ENCODE measurements around the gene PPIA.
"Not testable (repeated sequence)": the region's sequence is repeated elsewhere in the genome, so short reads cannot be mapped to it uniquely, and the experiment has no call there.

Gene PPIA

GRCh38 chr7:44764665-44765578 is 31.6 kb upstream of the PPIA start:
- DNase-seq = no peak

DNA sequence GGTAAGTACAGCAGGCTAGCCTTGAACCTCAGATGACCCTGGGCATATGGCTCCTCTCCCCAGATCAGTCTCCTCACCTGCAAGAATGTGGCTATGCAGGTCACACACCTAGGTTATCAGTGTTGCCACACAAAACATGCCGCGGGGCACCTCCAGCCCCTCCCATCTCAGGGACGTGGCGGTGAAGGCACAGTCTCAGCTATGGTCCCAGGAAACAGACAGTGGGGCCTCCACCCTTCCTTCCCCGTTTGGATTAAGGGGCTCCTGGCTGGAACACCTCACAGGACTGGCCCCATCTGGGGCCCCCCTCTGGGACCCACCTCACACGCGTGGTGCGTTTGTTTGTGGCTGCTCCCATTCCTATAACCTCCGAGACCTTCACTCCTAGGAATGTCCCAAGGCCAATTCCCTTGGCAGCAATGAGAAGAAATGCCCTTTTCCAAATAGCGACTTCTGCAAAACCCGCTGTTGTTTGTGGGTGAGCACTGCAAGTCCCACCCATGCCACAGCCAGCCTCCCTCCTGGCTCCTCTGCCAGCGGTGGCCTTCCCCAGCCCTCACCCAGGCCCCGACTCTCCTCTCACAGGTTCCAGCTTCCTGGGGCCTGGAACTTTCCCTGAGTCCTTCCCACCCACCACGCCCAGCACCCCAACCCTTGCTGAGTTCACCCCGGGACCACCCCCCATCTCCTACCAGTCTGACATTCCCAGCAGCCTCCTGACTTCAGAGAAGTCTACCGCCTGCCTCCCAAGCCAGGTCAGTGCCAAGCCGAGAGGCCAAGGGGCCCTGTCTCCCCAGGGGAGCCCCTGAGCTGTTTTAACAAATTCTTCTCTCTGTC is 30.7 kb upstream of the PPIA start:
- DNase-seq = no peak

DNA sequence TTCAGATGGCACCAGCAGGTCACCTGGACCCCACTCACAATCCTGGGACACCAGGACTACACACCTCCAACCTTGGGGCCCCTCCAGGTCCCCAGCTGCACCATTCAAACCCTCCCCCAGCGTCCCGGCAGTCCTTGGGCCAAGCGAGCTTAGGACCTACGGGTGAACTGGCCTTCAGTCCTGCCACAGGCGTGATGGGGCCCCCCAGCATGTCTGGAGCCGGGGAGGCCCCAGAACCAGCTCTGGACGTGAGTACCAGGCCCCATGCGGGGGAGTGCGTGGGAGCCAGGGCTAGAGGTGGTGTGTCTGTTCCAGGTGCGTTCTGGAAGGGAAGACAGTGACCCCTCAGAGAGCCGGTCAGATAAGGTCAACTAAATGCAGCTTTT is 30.1 kb upstream of the PPIA start:
- DNase-seq = no peak

DNA sequence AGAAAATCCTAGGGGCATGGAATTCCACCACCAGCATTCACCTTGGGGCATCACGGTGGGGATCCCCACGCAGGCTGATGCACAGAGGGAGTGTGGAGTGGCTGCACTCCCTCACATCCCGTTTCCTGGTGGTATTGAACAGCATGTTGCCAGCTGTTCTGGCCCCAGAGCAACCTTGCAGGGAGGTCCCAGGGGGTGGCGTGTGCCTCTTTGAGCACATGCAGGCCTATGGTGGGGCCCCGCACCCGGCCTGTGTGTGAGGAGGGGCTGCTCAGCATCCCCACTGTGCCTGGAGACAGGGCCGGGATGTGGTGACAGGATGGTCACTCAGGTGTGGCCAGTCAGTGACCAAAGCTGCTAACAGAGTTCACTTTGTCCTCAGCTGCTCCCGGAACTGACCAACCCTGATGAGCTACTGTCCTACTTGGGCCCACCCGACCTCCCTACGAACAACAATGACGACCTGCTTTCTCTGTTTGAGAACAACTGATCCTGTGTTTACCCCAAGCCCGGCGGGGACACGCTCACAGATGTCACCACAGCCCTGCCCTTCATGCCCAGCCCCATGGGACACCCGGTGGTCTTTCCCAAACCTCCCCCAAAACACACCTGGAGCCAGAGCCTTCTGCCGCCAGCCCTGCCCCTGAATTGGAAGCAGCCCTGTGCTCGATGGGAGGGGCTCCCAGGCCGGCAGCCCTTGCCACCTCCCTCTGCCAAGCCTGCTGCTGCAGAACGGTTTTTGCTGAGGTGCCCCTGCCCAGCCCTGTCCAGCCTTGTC is 29.2 kb upstream of the PPIA start:
- DNase-seq = no peak

- DNase-seq = no peak
These were observed 28.4 kb upstream of the PPIA start for GRCh38 chr7:44767912-44768627.

GRCh38 chr7:44768628-44769371 is 27.7 kb upstream of the PPIA start:
- DNase-seq = no peak

DNA sequence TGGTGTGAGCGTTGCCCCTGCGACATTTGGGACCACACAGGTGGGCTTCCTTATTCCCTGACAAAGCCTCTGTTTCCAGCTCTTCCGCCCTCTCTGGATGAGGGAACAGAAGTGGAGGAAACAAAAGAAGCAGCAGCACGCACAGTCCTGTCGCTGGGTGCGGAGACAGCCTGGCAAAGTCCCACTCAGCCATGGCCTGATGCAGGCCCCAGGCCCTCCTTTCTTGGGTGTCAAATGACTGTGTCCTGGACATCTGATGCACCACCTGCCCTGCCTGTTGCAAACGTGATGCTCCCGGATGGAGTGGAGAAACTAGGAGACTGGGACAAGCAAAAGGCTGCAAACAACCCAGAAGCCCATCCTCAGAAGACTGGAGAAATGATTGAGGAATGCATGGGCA is 27.1 kb upstream of the PPIA start:
- DNase-seq = no peak

DNA sequence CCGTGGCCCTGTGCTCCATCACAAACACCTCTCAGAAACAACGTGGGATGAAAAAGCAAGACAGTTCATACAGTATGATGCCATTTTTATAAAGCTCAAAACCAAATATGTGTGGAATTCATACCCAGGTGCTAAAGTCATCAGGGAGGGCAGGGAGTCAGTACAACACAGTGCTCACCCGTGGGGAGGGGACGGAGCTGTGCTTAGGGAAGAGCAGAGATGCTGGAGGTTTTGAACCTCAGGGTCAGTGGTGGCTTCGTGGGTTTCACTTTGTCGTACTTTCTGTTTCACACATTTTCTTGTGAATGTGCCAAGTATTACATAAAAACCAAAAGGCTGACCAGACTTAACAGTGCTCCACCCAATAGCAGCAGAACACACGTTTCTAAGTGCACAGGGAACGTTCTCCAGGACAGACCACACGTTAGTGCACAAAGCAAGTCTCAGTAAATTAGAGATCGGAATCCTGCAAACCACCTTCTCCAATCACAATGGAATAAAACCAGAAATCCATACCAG is 26.6 kb upstream of the PPIA start:
- DNase-seq = no peak

DNA sequence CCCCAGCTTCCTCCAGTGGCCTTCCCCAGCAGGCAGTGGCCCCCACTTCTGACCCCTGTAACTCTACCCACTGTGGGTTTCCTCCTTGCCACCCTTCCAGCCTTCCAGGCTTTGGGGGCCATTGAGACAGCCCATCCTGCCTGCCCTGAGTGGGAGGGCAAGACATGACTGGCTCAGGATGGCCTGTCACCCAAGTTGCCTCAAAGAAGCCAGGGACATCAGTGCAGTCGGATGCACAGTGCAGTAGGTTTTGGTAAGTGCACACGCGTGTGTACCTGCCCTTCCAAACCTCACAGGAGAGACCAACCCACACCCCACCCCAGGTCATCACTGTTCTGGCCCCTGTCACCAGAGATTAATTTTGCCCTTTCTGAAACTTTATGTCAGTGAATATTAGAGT is 25.1 kb upstream of the PPIA start:
- DNase-seq = no peak

- DNase-seq = no peak
These were observed 24.0 kb upstream of the PPIA start for GRCh38 chr7:44772440-44772839.

DNA sequence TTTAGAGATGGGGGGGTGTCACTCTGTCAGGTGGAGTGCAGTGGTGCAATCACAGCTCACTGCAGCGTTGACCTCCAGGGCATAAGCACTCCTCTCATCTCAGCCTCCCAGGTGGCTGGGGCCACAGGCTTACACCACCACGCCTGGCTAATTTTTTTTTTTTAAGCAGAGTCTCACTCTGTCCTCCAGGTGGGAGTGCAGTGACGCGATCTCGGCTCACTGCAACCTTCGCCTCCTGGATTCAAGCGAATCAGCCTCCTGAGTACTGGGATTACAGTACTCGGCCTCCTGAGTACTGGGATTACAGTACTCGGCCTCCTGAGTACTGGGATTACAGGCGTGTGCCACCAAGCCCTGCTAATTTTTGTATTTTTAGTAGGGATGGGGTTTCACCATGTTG is 23.6 kb upstream of the PPIA start:
- no peak for DNase-seq

DNA sequence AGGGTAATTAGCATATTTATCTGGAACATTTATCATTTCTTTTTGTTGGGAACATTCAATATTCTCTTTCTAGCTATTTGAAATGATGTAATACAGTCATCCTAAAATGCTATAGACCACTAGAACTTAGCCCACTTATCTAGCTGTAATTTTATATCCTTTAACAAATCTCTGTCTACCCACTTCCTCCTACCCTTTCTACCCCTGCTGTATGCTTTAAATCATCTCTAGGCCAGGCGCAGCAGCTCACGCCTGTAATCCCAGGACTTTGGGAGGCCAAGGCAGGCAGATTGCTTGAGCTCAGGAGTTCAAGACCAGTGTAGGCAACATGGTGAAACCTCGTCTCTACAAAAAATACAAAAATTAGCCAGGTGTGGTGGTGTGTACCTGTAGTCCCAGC is 22.0 kb upstream of the PPIA start:
- DNase-seq = not testable (repeated sequence)

DNA sequence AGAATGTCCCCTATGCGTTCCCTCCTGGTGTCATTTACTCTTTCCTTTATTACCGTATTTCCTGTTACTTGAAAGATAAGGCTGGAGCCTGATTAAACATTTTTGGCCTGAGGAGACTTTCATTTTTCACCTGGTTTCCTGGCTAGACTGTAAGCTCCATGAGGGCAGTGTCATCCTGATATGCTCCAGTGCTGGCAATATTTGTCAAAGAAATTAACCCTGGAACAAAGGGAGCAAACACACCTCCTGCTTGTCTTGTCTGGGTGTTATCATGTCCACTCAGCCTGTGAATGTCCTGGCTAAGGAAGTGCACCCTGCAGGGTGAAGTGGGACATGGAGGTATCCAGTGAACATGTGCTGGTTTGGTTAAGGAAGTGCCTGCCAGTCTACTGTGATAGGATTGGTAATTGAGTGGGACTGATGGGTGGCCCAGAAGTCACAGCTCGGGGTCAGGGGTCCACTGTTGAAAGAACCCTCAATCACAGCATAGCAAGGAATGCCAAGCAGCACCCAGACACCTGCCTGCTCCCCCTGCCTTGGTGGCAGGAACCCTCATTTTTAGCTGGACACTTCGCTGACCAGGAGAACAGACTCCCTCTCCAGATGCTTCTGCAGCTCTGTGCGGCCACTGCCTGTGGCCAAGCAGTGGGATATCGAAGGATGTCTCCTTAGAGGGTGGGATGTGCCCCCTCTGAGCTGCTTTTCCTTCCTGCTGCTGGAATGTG is 20.9 kb upstream of the PPIA start:
- no peak for DNase-seq

DNA sequence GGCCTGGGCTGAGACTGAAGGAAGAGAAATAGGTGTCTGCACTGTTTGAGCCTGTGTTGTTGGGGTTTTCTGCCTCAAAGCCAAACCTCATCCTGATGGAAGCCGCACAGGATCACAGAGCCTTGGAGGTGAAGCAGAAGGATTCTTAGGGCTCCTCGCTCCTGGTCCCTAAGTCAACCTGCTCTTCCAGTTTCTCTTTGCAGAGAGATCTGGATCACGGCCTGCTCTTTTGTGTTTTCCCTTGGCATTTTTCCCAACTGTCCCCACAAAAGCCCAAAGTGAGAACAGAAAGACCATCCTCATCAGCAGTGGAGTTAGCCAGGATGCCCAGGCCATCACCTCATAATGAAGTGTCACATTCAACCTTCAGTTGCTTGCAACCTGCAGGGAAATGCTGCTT is 20.3 kb upstream of the PPIA start:
- no peak for DNase-seq

GRCh38 chr7:44782460-44782859 is 14.0 kb upstream of the PPIA start:
- no peak for DNase-seq

DNA sequence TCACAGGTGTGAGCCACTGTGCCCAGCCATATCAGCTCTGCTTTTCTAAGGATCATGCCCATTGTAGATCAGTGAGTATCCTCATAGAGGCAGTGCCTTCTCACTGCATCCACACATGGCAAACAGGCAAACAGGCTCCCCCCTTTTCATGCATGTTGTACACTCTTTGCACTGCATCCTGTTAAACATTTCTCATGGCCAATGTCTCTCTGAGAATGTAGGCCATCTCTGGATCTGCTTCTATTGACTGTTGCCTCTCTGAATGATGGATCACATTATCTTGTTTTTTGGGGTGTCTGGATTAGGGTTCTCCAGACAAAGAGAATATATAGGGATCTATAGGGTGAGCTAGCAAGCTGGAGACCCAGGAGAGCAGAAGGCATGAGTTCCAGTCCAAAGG is 13.1 kb upstream of the PPIA start:
- DNase-seq = no peak

- DNase-seq = no peak
These were observed 12.1 kb upstream of the PPIA start for GRCh38 chr7:44784364-44784763.

DNA sequence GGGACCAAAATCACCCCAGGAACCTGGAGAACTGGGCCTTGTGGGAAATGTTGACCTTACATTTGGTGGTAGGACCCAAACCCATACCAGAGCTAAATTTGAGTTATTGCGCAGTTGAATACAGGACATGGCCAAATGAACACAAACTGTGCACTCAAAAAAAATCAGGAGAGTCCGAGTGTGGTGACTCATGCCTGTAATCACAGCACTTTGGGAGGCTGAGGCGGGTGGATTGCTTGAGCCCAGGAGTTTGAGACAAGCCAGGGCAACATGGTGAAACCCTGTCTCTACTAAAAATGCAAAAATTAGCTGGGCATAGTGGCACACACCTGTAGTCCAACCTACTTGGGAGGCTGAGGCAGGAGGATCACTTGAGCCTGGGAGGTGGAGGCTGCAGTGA is 11.3 kb upstream of the PPIA start:
- DNase-seq = not testable (repeated sequence)

- no peak for DNase-seq
These were observed 9.4 kb upstream of the PPIA start for GRCh38 chr7:44787041-44787440.

DNA sequence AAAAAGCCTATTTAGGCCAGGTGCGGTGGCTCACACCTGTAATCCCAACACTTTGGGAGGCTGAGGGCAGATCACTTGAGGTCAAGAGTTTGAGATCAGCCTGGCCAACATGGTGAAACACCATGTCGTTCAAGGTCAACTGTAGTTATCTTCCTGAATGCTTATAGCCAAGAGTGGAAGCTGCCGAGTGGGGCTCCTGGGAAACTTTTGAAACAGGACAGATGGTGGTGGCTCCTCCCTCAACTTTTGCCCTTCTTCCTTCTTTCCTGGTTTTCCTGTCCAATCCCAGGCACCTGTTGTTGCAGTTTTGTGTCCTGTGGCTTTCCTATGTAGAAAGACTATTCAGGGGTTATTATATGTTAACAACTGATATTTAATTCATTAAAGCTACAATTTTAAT is 8.7 kb upstream of the PPIA start:
- no peak for DNase-seq

GRCh38 chr7:44789990-44790389 is 6.5 kb upstream of the PPIA start:
- no peak for DNase-seq
